Pulmonary artery endothelial cell (primary cell): Measurements from ENCODE around the gene DTX3. TPM values are rescaled to one million over a fixed set of nuclear protein-coding genes. Genes with fewer than 3 reads are reported as not detected.
"Not testable (repeated sequence)": the region's sequence is repeated elsewhere in the genome, so short reads cannot be mapped to it uniquely, and the experiment has no call there.

Experiments
- DNase-seq: peaks from one replicate; pipeline ENCODE4 v3.0.0-alpha.2; 2011; ENCODE audit warnings: low read depth, low spot score
- total RNA-seq: library from RNA; depleted of rRNA; stranded (reverse); fragments of >200 nt; gene quantifications from 2 replicates; pipeline ENCODE4 v1.2.3, GENCODE V29; 2014

The DTX3 gene
- total RNA-seq, 1 donor from 2014 or later, result 4.8 TPM

GRCh38 chr12:57606821-57607220 lies 2.2 kb downstream of the DTX3 start:
- no peak for DNase-seq

DNA sequence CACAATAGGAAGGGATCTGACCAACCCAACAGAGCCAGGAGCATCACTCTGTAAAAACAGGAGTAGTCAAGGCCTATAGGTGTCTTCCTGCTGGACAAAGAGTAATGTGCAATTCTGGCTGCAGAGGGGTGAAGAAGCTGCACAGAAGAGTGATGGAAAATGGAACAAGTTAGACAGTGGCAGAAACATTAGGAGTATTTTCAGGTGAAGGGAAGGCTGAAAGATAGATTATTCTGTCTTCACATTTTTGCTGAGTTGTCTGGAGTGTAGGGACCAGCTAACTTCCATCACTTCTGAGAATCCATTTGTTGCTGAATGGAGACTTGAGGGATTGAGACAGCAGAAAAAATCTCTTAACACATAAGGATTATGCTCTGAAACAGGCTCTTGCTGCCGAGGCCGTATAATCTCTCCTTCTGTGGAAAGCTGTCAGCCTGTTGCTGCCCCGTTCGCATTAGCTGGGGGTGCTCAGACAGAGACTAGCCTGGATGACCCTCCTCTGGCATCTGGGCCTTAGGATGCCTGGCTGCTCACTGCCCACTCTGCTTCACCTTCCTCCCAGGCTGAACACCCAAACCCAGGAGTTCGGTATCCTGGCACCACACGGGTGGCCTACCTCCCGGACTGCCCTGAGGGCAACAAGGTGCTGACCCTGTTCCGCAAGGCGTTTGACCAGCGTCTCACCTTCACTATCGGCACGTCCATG lies 3.5 kb downstream of the DTX3 start:
- no peak for DNase-seq

DNA sequence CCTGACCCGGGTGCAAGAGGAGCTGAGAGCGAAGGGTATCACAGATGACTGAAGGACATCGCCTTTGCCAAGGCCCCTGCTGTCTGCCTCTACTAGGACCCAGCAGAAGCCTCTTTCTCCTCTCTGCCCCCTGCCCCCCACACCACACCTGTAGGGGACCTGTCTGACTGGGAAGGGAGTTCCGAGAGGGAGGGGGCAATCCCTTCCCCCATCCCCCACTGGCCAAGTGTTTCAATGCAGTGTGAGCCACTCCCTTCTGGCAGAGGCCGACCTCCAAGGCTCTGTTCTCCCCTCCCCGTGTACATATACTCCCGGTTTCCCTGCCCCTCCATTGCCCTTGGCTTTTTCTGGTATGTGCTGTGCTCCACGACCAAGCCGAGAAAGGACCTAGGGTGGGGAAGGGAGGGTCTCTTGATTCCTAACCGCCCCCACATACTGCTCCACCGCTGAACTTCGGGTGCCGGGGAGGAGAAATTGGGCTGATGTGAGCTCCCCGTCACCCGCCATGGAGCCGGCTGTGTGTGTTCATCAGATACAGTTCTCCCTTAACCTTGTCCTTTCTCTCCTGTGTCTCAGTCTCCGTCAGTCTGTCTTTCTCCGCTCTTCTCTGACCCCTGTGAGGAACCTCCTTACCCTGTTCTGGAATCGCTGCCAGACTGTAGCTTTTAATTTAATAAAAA lies 4.6 kb downstream of the DTX3 start:
- DNase-seq, result no peak

GRCh38 chr12:57609781-57610553 lies 5.3 kb downstream of the DTX3 start:
- no peak for DNase-seq

- no peak for DNase-seq
These were observed 6.0 kb downstream of the DTX3 start for GRCh38 chr12:57610554-57611107.

DNA sequence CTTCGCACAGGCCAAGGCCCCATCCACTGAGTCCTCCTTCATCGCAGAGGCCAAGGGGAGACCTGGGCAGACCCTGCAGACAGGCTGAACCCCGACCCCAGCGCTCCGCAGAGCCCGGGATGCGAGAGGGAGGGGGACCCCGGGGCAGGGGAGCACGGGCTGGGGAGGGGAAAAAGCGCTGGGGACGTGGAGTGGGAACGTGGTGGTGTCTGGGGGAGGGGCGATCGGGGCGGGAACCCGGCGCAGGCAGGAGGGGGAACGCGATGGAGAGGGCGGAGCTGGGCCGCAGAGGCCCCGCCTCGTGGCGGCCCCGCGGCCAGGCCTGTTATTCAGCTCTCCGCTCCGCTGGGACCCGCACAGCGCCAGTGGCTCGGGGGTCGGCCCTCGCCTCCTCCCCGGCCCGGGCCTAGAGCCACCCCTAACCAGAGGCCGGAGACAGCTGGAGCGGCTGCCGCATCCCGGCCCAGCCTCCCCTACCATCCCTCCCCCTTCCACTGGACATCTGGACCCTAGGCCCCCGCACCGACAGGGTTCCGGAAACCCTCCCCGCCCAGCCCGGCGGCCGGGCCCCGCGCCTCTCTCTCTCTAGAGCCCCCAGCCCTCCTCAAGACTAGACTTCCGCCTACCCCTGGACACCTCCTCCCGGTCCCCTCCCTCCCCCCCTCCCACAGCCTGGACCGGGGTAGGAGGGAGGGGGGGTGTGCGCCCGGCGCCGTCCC lies 6.6 kb downstream of the DTX3 start, which contains the start of gene ARHGEF25:
TSS of gene ARHGEF25 (plus strand) at position 328 of the 719 bp plus-strand sequence. CDS start 460 bp downstream, outside the sequence.
- no peak for DNase-seq

- no peak for DNase-seq
These were observed 7.4 kb downstream of the DTX3 start for GRCh38 chr12:57611827-57612710.

DNA sequence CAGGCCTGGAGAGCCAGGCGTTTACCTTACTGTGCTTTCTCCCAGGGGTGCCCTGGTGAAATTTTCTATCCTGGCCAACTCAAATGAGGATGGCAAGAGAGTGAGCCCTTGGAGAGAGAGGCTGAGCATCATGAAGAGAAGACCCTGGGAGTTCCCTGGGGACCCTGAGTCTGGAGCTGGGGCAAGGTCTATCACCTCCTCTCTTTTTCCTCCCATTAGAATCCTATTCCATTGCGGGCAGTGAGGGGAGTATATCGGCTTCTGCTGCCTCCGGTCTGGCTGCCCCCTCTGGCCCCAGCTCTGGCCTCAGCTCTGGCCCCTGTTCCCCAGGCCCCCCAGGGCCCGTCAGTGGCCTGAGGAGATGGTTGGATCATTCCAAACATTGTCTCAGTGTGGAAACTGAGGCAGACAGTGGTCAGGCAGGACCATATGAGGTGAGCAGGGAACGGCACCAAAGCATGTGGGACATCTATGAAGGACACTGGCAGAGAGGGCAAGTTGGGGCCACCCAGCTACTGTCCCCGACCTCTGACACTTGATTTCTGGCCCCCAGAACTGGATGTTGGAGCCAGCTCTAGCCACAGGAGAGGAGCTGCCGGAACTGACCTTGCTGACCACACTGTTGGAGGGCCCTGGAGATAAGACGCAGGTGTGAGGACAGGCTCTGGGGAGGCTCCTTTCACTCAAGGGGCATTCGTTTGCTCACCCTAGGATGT lies 8.2 kb downstream of the DTX3 start:
- no peak for DNase-seq

- DNase-seq, result no peak
These were observed 8.9 kb downstream of the DTX3 start for GRCh38 chr12:57613427-57614109.

DNA sequence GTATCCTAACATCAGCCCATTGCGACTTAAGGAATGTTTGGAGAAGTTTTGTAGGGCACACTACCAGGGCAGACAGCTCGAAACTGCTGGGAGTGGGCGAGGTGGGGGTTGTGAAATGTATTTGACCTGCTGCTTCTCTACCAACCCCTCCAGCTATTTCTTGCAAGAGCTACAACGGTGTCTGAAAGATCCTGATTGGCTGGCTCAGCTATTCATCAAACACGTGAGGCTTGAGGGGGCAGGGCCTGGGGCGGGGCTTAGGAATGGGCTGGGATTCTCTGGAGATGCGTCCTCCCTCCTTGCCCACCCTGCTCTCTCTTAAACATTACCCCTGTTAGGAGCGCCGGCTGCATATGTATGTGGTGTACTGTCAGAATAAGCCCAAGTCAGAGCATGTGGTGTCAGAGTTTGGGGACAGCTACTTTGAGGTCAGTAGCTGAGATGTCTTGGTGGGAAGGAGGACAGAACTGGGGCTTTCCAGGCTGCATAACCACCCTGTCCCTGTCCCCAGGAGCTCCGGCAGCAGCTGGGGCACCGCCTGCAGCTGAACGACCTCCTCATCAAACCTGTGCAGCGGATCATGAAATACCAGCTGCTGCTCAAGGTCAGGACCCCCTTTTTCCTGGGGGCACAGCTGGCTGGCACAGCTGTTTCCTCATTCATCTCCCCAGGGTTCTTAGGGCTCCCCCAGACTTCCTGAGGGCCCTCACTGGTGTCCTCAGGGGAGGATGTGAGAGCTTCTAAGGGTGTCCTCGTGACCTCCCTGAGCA lies 9.7 kb downstream of the DTX3 start:
- no peak for DNase-seq

DNA sequence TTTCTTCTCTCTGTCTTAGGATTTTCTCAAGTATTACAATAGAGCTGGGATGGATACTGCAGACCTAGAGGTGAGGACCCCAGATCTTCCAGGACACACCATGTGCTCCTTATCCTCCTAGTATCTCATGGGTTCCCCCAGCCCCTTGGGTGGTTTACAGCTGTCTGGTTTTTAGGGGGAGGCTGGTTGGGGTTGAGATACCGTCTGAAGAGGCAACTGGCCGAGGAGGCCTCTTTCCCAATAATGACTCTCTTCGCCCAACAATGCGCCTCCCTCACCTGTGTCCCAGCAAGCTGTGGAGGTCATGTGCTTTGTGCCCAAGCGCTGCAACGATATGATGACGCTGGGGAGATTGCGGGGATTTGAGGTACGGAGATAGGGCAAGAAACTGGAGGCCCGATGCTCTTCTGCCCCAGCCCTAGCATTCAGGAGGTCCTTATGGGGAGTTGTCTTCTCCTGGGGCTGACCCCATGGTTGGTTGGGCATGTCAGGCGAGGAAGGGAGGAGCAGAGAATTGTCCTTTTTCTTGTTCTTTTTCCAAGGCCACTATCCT lies 10.4 kb downstream of the DTX3 start:
- no peak for DNase-seq

GRCh38 chr12:57615637-57616036 lies 11.0 kb downstream of the DTX3 start:
- no peak for DNase-seq

GRCh38 chr12:57616383-57617101 lies 11.9 kb downstream of the DTX3 start:
- DNase-seq, result no peak

DNA sequence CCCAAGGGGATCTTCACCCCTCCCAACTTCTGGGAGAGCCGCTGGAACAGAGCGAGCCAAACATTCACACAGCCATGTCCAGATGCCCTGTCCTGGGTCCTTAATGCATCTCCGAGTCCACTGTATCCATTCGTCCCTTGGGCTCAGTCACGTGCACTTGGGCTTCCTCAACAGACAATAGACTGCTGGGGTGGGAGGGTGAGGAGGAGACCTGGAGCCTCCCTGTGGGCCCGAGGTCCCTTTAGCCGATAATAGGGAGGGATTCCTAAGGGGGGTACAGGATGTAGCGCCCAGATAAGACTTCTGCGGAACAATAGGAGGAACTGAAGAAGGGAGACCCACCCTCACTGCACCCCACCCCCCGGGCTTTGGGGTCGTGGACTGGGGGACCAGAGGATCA lies 13.3 kb downstream of the DTX3 start:
- DNase-seq, result no peak

GRCh38 chr12:57618431-57618830 lies 13.8 kb downstream of the DTX3 start:
- DNase-seq, result not testable (repeated sequence)

- DNase-seq, result no peak
These were observed 14.4 kb downstream of the DTX3 start for GRCh38 chr12:57618966-57619433.
